GM13976 (cell line): ENCODE measurements around the gene ECHDC3.

Source experiments
- DNase-seq: peaks from one replicate; pipeline ENCODE4 v3.0.0; 2012; ENCODE audit warnings: low spot score
- CTCF ChIP-seq: IDR thresholded peaks from 2 replicates; pipeline ENCODE4 v1.5.1; 2012; ENCODE audit warnings: borderline replicate concordance, mild to moderate bottlenecking; ENCODE audit not compliant: insufficient read depth; ENCODE audit errors: extremely low read depth, missing control alignments, control extremely low read depth
- in situ Hi-C: fragments of 300-500 bp; cut with MboI; formaldehyde crosslinking; loops from one replicate; pipeline ENCODE4 v1.12.0; 2022; ENCODE audit warnings: low sequenced_read_pairs, mixed read lengths, inconsistent platforms; ENCODE audit not compliant: unreplicated experiment

Gene ECHDC3

GRCh38 chr10:11761431-11761830, 19.2 kb downstream of the ECHDC3 start:
- in situ Hi-C loops = no loop called here
- no peak for TF ChIP-seq CTCF
- DNase-seq = peak; percentile 15

GRCh38 chr10:11762706-11763500, 20.7 kb downstream of the ECHDC3 start:
- peak; percentile 9 for DNase-seq
- in situ Hi-C loops = no loop called here
- no peak for TF ChIP-seq CTCF

- in situ Hi-C loops = no loop called here
- DNase-seq = no peak
- no peak for TF ChIP-seq CTCF
Observed at GRCh38 chr10:11763501-11763861, 21.3 kb downstream of the ECHDC3 start.

GRCh38 chr10:11765141-11765540, 23.0 kb downstream of the ECHDC3 start:
- TF ChIP-seq CTCF = no peak
- in situ Hi-C loops = no loop called here

GRCh38 chr10:11772575-11773288, 30.6 kb downstream of the ECHDC3 start:
- DNase-seq = peak; percentile 9
- no peak for TF ChIP-seq CTCF
- in situ Hi-C loops = no loop called here

More at GRCh38 chr10:11765141-11765540, 23.0 kb downstream of the ECHDC3 start:
- no peak for DNase-seq

GRCh38 chr10:11773761-11774441, 31.7 kb downstream of the ECHDC3 start:
- no peak for DNase-seq
- no peak for TF ChIP-seq CTCF
- in situ Hi-C loops = no loop called here
